ENCODE results near the gene CAPZA1. TPM values are rescaled to one million over a fixed set of nuclear protein-coding genes. Genes with fewer than 3 reads are reported as not detected.

The CAPZA1 gene
- total RNA-seq, 4 donors from 2014 or later: 102 to 209 (median 165) TPM

- no peak for TF ChIP-seq CTCF (IDR thresholded peaks at IDR 0.05; ENCODE audit: low read depth)
These were observed 54.2 kb downstream of the CAPZA1 start for GRCh38 chr1:112673592-112674439.

GRCh38 chr1:112674440-112674985 lies 54.9 kb downstream of the CAPZA1 start, which contains the start of gene MOV10:
TSS of gene MOV10 (plus strand) at chr1:112674659. CDS start at chr1:112674913, 254 bp downstream.
- TF ChIP-seq CTCF (IDR thresholded peaks at IDR 0.05; ENCODE audit: low read depth): no peak

- no peak for TF ChIP-seq CTCF (IDR thresholded peaks at IDR 0.05; ENCODE audit: low read depth)
These were observed 55.5 kb downstream of the CAPZA1 start for GRCh38 chr1:112674986-112675727.

GRCh38 chr1:112675728-112676381 lies 56.2 kb downstream of the CAPZA1 start:
- TF ChIP-seq CTCF (IDR thresholded peaks at IDR 0.05; ENCODE audit: low read depth): no peak

GRCh38 chr1:112676543-112676942 lies 56.9 kb downstream of the CAPZA1 start:
- no peak for TF ChIP-seq CTCF (IDR thresholded peaks at IDR 0.05; ENCODE audit: low read depth)

GRCh38 chr1:112677501-112677900 lies 57.9 kb downstream of the CAPZA1 start:
- TF ChIP-seq CTCF (IDR thresholded peaks at IDR 0.05; ENCODE audit: low read depth): no peak
